ENCODE data around the gene CD300C.

DNA sequence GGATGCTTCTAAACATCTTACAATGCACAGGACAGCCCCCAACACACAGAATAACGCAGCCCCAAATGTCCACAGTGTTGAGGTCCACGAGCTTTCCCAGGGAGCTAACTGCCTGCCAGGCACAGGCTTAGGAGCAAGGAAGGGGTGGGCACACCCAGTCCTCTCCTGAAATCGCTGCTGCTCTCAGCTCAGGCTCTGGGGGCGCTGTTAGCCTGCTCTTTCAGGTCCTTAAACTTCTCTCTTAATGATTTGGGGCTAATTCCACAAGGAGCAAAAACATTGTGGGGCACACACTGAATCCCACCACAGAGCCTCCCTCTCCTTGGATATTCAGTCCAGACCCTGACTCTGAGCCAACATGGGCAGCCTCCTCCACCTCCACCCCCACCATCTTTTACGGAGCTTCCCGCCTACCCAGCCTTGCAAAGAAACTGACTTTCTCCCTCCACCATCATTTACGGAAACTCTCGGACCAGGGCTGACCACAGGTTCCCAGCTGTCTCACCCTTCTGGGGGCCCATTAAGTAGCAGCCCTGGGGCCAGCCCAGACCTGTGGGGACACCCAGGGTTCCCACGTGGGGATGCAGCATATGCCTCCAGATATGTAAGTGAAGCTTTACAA is 20.3 kb upstream of the CD300C start:
- TF ChIP-seq, protein P1, sequence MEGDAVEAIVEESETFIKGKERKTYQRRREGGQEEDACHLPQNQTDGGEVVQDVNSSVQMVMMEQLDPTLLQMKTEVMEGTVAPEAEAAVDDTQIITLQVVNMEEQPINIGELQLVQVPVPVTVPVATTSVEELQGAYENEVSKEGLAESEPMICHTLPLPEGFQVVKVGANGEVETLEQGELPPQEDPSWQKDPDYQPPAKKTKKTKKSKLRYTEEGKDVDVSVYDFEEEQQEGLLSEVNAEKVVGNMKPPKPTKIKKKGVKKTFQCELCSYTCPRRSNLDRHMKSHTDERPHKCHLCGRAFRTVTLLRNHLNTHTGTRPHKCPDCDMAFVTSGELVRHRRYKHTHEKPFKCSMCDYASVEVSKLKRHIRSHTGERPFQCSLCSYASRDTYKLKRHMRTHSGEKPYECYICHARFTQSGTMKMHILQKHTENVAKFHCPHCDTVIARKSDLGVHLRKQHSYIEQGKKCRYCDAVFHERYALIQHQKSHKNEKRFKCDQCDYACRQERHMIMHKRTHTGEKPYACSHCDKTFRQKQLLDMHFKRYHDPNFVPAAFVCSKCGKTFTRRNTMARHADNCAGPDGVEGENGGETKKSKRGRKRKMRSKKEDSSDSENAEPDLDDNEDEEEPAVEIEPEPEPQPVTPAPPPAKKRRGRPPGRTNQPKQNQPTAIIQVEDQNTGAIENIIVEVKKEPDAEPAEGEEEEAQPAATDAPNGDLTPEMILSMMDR (IDR thresholded peaks at IDR 0.05) = peak; percentile 79
- no peak for TF ChIP-seq ZFX (IDR thresholded peaks at IDR 0.05; ENCODE audit: borderline replicate concordance)

Data from 22Rv1 (cell line).